Esophagus squamous epithelium (tissue), 5 donors: ENCODE data around the gene POMT2. TPM values are rescaled to one million over a fixed set of nuclear protein-coding genes. Genes with fewer than 3 reads are reported as not detected.
A peak's percentile ranks its signal among the peaks of the same experiment; 100 is the strongest.

Experiments
- DNase-seq: peaks from one replicate; lab custom pipeline; 2025; lab: John Stamatoyannopoulos, UW
- H3K27ac ChIP-seq, 4 donors: fragments of 200-600 bp; sonication (generic); one replicate each; pipeline ENCODE4 v1.5.1; 2016 to 2019; ENCODE audit warnings: mild to moderate bottlenecking in 1 of 4
- H3K27me3 ChIP-seq, 4 donors: fragments of 200-600 bp; sonication (generic); 1 replicate in 3 of 4; 2 replicates in 1 of 4; pipeline versions ENCODE4 v1.5.1 to v1.6.0; 2017 to 2021; ENCODE audit warnings: antibody characterized with exemption in 1 of 4
- H3K36me3 ChIP-seq, 3 donors: fragments of 200-600 bp; sonication (generic); one replicate each; pipeline ENCODE4 v1.5.1; 2016 to 2019
- H3K4me1 ChIP-seq, 3 donors: fragments of 200-600 bp; sonication (generic); one replicate each; pipeline ENCODE4 v1.5.1; 2017 to 2019
- H3K4me3 ChIP-seq, 4 donors: fragments of 200-600 bp; sonication (generic); 1 replicate in 3 of 4; 2 replicates in 1 of 4; pipeline ENCODE4 v1.5.1; 2016 to 2019; ENCODE audit warnings: mild to moderate bottlenecking in 2 of 4, moderate library complexity in 1 of 4
- H3K9me3 ChIP-seq, 3 donors: fragments of 200-600 bp; sonication (generic); one replicate each; pipeline ENCODE4 v1.5.1; 2016 to 2019
- POLR2A ChIP-seq, 4 donors: fragments of 450-650 bp; IDR thresholded peaks; one replicate each; pipeline ENCODE4 v1.6.1; 2017; ENCODE audit warnings: antibody characterized with exemption in 4 of 4, mild to moderate bottlenecking in 4 of 4, moderate library complexity in 3 of 4
- WGBS, 2 donors: methylation state at CpG; one replicate each; pipeline ENCODE4 v1.1.5; 2018; 5-methylcytosine and 5-hydroxymethylcytosine counted together
- intact Hi-C: fragments of 100-400 bp; cut with DNase I; formaldehyde crosslinking; loops from one replicate; pipeline ENCODE4 v1.15.0; 2022
- total RNA-seq, 4 donors: library from RNA; depleted of rRNA; stranded (reverse); fragments of >200 nt; gene quantifications; one replicate each; pipeline ENCODE4 v1.1.0, GENCODE V29; 2016
- TF ChIP-seq, protein P1 (sequence below), 6 experiments: fragments of 450-650 bp in 4 of 6; fragments of 200-600 bp in 2 of 6; sonication (generic) in 2 of 6; IDR thresholded peaks; one replicate each; pipeline ENCODE4 v1.5.1; 2016 to 2019; ENCODE audit warnings: antibody characterized with exemption in 6 of 6, mild to moderate bottlenecking in 4 of 6, moderate library complexity in 4 of 6
- donor health status: DM: yes; HTN: yes; CAD: no.

Gene POMT2
- total RNA-seq, 4 donors from 2014 or later: 7.3 to 16.0 (median 8.4) TPM

DNA sequence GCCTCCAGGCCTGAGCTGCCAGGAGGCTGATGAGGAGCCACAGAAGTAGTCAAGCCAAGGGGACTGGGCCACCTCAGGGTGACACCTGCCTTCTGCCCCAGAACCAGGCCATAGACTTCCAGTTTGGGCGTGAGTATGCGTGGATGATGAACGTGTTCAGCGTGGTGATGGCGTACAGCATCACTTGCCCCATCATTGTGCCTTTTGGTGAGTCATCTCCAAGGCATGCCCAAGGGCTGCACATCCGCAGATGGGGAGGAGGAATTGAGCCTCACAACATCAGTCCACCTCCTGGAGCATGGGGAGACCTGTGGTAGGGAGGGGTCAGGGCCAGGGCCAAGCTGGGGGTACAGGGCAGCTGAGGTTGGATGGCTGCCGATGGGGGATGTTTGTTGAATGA, 72.0 kb downstream of the POMT2 start:
- no peaks in the 10 kb centered on the region for H3K4me1 ChIP-seq
- 66 to 80% methylated on average over 7 of the region's 7 CpGs for WGBS, 2 donors
- TF ChIP-seq, protein P1, sequence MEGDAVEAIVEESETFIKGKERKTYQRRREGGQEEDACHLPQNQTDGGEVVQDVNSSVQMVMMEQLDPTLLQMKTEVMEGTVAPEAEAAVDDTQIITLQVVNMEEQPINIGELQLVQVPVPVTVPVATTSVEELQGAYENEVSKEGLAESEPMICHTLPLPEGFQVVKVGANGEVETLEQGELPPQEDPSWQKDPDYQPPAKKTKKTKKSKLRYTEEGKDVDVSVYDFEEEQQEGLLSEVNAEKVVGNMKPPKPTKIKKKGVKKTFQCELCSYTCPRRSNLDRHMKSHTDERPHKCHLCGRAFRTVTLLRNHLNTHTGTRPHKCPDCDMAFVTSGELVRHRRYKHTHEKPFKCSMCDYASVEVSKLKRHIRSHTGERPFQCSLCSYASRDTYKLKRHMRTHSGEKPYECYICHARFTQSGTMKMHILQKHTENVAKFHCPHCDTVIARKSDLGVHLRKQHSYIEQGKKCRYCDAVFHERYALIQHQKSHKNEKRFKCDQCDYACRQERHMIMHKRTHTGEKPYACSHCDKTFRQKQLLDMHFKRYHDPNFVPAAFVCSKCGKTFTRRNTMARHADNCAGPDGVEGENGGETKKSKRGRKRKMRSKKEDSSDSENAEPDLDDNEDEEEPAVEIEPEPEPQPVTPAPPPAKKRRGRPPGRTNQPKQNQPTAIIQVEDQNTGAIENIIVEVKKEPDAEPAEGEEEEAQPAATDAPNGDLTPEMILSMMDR (IDR thresholded peaks at IDR 0.05): no peak
- TF ChIP-seq POLR2A (IDR thresholded peaks at IDR 0.05): no peak
- H3K36me3 ChIP-seq: peaks cover 0 to 54% (median 5%) of the 10 kb centered on the region in 3 donors
- no peaks in the 10 kb centered on the region for H3K27me3 ChIP-seq
- DNase-seq: no peak
- H3K27ac ChIP-seq: no peak overlapping the region
- intact Hi-C loops: no loop called here
- no peaks in the 10 kb centered on the region for H3K9me3 ChIP-seq
- H3K4me3 ChIP-seq: no peak overlapping the region

DNA sequence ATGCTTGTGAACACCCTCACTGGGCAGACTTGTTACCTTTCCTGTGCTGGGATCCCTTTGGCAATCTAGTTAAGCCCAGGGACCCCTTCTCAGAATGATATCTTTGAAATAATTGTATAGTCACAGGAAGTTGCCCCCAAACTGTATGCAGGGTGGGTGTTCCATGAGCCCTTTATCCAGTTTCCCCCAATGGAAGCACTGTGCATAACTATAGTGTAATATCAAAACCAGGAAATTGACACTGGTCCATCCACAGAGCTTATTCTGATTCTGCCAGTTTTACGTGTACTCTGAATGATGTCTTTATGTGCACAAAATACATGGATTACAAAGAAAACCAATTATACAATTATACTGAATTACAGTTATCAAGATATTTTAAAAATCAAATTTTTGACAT, 73.9 kb downstream of the POMT2 start:
- no peaks in the 10 kb centered on the region for H3K9me3 ChIP-seq

DNA sequence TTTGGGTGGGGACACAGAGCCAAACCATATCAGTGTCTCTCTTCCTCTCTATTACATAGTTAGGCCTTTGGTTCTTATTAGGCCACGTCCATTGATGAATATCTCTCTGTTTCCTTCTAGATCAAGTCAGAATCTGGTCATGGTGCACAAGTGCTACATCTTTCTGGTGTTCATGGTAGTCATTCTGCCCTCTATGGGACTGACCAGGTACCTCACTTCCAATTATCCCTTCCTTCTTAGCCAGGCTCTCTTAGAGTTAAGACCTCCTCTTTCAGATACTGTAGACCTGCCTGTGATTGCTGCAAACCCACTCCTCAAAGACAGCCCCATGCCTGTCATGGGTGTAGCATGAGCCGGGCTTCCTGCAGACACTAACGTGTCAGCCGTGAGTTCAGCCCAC, 74.9 kb downstream of the POMT2 start:
- TF ChIP-seq POLR2A (IDR thresholded peaks at IDR 0.05): no peak
- TF ChIP-seq, protein P1 (IDR thresholded peaks at IDR 0.05): peak in 1 of 6 experiments; percentile 7
- Histone ChIP-seq H3K9me3 (no peaks in the 10 kb centered on the region), H3K27me3 (no peaks in the 10 kb centered on the region), H3K36me3 (peaks cover 0 to 40% (median 5%) of the 10 kb centered on the region in 3 donors), H3K4me3 (no peak overlapping the region), H3K27ac (no peak overlapping the region), H3K4me1 (no peaks in the 10 kb centered on the region)
- WGBS, 2 donors: 68 to 83% methylated on average over 2 to 4 of the region's 4 CpGs
- DNase-seq: no peak
- intact Hi-C loops: no loop called here

More for the DNA sequence above, 73.9 kb downstream of the POMT2 start:
- no peaks in the 10 kb centered on the region for H3K27me3 ChIP-seq
- TF ChIP-seq, protein P1 (IDR thresholded peaks at IDR 0.05): no peak
- no peak for TF ChIP-seq POLR2A (IDR thresholded peaks at IDR 0.05)
- no peak overlapping the region for H3K4me3 ChIP-seq
- 82 to 94% methylated on average over 1 of the region's 1 CpG for WGBS, 2 donors
- peaks cover 0 to 49% (median 5%) of the 10 kb centered on the region in 3 donors for H3K36me3 ChIP-seq
- no peak overlapping the region for H3K27ac ChIP-seq
- intact Hi-C loops: no loop called here
- no peak for DNase-seq
- no peaks in the 10 kb centered on the region for H3K4me1 ChIP-seq

DNA sequence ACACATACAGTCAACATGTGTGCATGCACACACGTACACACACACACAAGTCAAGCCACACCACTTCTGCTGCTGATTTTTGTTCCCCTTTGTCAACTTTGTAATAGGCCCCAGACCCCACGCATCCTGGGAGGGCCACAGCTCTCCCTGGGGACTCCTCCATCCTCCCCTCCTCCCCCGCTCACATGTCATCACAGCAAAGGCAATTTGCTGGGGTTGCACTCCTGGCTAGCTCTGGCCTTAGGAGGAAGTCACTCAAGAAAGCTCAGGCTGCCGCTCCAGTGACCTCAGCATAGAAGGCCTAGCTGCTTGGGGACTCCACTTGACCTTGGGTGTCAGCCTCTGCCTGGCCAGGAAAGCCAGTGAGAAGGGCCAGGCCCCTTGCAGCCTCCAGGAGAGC, 76.8 kb downstream of the POMT2 start:
- no peaks in the 10 kb centered on the region for H3K4me1 ChIP-seq
- TF ChIP-seq POLR2A (IDR thresholded peaks at IDR 0.05): no peak
- TF ChIP-seq, protein P1 (IDR thresholded peaks at IDR 0.05): no peak
- H3K27ac ChIP-seq: no peak overlapping the region
- intact Hi-C loops: no loop called here
- H3K27me3 ChIP-seq: no peaks in the 10 kb centered on the region
- no peak overlapping the region for H3K4me3 ChIP-seq
- no peak for DNase-seq
- WGBS, 2 donors: 76 to 82% methylated on average over 1 to 3 of the region's 4 CpGs
- H3K36me3 ChIP-seq: peaks cover 0 to 26% (median 5%) of the 10 kb centered on the region in 3 donors
- H3K9me3 ChIP-seq: no peaks in the 10 kb centered on the region

DNA sequence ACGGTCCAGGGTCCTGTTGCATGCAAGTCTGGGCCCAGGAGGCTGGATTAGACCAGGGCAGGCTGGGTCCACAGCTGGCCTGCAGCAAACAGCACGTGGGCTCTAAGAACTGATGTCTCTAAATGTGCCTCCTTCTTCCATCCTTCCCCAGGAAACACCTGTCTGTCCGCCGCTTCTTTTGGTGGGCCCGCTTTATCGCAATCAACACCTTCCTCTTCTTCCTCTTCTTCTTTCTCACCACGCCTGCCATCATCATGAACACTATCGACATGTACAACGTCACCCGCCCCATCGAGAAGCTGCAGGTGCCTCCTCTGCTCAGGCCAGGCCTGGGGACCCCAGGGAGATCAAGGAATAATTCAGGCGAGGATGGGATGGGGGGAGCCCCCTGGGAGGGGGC, 77.9 kb downstream of the POMT2 start:
- no peak for TF ChIP-seq POLR2A (IDR thresholded peaks at IDR 0.05)
- TF ChIP-seq, protein P1 (IDR thresholded peaks at IDR 0.05): no peak
- WGBS, 2 donors: 52 to 70% methylated on average over 3 to 6 of the region's 12 CpGs
- intact Hi-C loops: no loop called here
- Histone ChIP-seq H3K27me3 (no peaks in the 10 kb centered on the region), H3K9me3 (no peaks in the 10 kb centered on the region), H3K4me3 (no peak overlapping the region), H3K27ac (no peak overlapping the region), H3K4me1 (no peaks in the 10 kb centered on the region), H3K36me3 (peaks cover 0 to 21% (median 5%) of the 10 kb centered on the region in 3 donors)
- no peak for DNase-seq
